ENCODE results near the gene TMEM203. TPM values are rescaled to one million over a fixed set of nuclear protein-coding genes. Genes with fewer than 3 reads are reported as not detected.

Gene TMEM203
- total and polyA plus RNA-seq, 2 of the 13 experiments (the other 11 are each of a cell fraction or from before 2014, with no cell fraction given): 23.4 to 36.7 TPM

DNA sequence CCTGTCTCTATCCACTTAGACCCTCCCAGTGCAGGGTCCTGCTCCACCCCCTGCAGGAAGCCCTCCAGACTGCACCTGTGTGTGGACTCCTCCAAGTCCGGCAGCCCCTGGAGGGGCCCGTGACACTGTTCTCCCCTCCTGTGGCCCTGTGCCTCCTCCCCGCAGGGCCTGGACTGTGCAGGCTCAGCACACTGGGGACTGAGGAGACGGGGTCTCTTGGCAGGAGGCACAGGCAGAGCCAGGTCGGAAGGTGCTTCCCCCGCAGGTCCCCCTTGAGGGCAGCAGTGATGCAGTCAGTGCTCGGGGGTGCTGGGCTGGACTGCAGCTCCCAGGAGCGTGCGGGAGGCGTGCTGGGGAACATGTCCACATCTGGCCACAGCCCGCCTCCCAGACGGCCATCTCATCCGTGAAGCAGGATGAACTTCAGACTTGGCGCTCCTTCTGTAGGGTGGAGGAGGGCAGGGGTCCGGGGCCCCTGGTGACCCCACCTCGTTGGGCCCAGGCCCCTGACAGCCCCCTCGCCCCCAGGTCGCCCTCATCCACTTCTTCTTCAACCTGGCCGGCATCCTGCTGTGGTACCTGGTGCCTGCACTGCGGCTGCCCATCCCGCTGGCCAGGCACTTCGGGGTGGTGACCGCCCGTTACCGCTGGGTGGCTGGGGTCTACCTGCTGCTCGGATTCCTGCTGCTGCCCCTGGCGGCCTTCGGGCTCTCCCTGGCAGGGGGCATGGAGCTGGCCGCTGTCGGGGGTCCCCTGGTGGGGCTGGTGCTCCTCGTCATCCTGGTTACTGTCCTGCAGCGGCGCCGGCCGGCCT, 30.2 kb upstream of the TMEM203 start (continued):
- TF ChIP-seq, protein P1, sequence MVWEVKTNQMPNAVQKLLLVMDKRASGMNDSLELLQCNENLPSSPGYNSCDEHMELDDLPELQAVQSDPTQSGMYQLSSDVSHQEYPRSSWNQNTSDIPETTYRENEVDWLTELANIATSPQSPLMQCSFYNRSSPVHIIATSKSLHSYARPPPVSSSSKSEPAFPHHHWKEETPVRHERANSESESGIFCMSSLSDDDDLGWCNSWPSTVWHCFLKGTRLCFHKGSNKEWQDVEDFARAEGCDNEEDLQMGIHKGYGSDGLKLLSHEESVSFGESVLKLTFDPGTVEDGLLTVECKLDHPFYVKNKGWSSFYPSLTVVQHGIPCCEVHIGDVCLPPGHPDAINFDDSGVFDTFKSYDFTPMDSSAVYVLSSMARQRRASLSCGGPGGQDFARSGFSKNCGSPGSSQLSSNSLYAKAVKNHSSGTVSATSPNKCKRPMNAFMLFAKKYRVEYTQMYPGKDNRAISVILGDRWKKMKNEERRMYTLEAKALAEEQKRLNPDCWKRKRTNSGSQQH (CRISPR knock-in tag; IDR thresholded peaks at IDR 0.05; ENCODE audit: low read depth): no peak
- TF ChIP-seq SP1 (IDR thresholded peaks at IDR 0.05): no peak
- TF ChIP-seq SP1 (CRISPR knock-in tag; IDR thresholded peaks at IDR 0.05): no peak
- TF ChIP-seq, protein P2, sequence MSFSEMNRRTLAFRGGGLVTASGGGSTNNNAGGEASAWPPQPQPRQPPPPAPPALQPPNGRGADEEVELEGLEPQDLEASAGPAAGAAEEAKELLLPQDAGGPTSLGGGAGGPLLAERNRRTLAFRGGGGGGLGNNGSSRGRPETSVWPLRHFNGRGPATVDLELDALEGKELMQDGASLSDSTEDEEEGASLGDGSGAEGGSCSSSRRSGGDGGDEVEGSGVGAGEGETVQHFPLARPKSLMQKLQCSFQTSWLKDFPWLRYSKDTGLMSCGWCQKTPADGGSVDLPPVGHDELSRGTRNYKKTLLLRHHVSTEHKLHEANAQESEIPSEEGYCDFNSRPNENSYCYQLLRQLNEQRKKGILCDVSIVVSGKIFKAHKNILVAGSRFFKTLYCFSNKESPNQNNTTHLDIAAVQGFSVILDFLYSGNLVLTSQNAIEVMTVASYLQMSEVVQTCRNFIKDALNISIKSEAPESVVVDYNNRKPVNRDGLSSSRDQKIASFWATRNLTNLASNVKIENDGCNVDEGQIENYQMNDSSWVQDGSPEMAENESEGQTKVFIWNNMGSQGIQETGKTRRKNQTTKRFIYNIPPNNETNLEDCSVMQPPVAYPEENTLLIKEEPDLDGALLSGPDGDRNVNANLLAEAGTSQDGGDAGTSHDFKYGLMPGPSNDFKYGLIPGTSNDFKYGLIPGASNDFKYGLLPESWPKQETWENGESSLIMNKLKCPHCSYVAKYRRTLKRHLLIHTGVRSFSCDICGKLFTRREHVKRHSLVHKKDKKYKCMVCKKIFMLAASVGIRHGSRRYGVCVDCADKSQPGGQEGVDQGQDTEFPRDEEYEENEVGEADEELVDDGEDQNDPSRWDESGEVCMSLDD (CRISPR knock-in tag; IDR thresholded peaks at IDR 0.05; ENCODE audit: borderline replicate concordance): 0 out of 2 replicates have a peak, but pooled peaks have one; percentile 59
- TF ChIP-seq ZNF761 (CRISPR knock-in tag; conservative IDR thresholded peaks at IDR 0.05): no peak
- TF ChIP-seq KDM5A (IDR thresholded peaks at IDR 0.05; ENCODE audit: borderline replicate concordance, low read length): 0 out of 2 replicates have a peak, but pooled peaks have one; percentile 14
- TF ChIP-seq DMTF1 (CRISPR knock-in tag; IDR thresholded peaks at IDR 0.05): no peak
- no peak for TF ChIP-seq GATA4 (IDR thresholded peaks at IDR 0.05; ENCODE audit: borderline replicate concordance, low read depth)
- no peak for TF ChIP-seq ZNF432 (CRISPR knock-in tag; IDR thresholded peaks at IDR 0.05; ENCODE audit: borderline replicate concordance)
- no peak for TF ChIP-seq ZSCAN20 (CRISPR knock-in tag; IDR thresholded peaks at IDR 0.05; ENCODE audit: borderline replicate concordance)
- no peak for TF ChIP-seq RFX5 (IDR thresholded peaks at IDR 0.05; ENCODE audit: low read depth, low read length)
- no peak for TF ChIP-seq ZNF33A (CRISPR knock-in tag; IDR thresholded peaks at IDR 0.05; ENCODE audit: borderline replicate concordance)
- TF ChIP-seq ZNF205 (CRISPR knock-in tag; IDR thresholded peaks at IDR 0.05): no peak; the same call in 1 of the 2 replicates
- 0 out of 2 replicates have a peak, but pooled peaks have one; percentile 19 for TF ChIP-seq ZNF788 (CRISPR knock-in tag; IDR thresholded peaks at IDR 0.05; ENCODE audit: borderline replicate concordance)
- TF ChIP-seq SRF (IDR thresholded peaks at IDR 0.05; ENCODE audit: low read depth, low read length): no peak
- no peak for TF ChIP-seq SYNCRIP (IDR thresholded peaks at IDR 0.05; ENCODE audit: insufficient read depth, low read depth, low read length)
- TF ChIP-seq DR1 (CRISPR knock-in tag; IDR thresholded peaks at IDR 0.05): no peak
- TF ChIP-seq ZSCAN25 (CRISPR knock-in tag; IDR thresholded peaks at IDR 0.05): peak; percentile 88
- TF ChIP-seq NCOA1 (CRISPR knock-in tag; IDR thresholded peaks at IDR 0.05): 0 out of 2 replicates have a peak, but pooled peaks have one; percentile 23
- TF ChIP-seq REXO4 (CRISPR knock-in tag; IDR thresholded peaks at IDR 0.05; ENCODE audit: borderline replicate concordance): no peak
- TF ChIP-seq BRD4 (CRISPR knock-in tag; IDR thresholded peaks at IDR 0.05): peak; percentile 54; the same call in 1 of the 2 replicates
- peak; percentile 20 for TF ChIP-seq ZNF883 (CRISPR knock-in tag; IDR thresholded peaks at IDR 0.05; ENCODE audit: not compliant biosample characterization)
- TF ChIP-seq ZFP41 (CRISPR knock-in tag; IDR thresholded peaks at IDR 0.05; ENCODE audit: borderline replicate concordance): no peak
